Mucosa of descending colon (tissue), 3 donors: Measurements from ENCODE around the gene CCSER1. TPM values are rescaled to one million over a fixed set of nuclear protein-coding genes. Genes with fewer than 3 reads are reported as not detected.

Experiments used
- ATAC-seq: fragments of 200-7000 bp; cut with Tn5 transposase; one replicate; pipeline ENCODE4 v1.9.1; 2020; ENCODE audit warnings: mild to moderate bottlenecking, moderate library complexity
- DNase-seq, 3 donors: peaks; one replicate each; pipeline ENCODE4 v3.0.0-alpha.2; 2020
- H3K36me3 ChIP-seq: fragments of 200-600 bp; one replicate; pipeline ENCODE4 v1.8.0; 2021; ENCODE audit warnings: low read depth, mild to moderate bottlenecking
- H3K4me1 ChIP-seq: fragments of 200-600 bp; one replicate; pipeline ENCODE4 v1.8.0; 2021; ENCODE audit warnings: low read depth, mild to moderate bottlenecking
- H3K4me3 ChIP-seq: fragments of 200-600 bp; one replicate; pipeline ENCODE4 v1.8.0; 2021; ENCODE audit warnings: mild to moderate bottlenecking
- H3K9me3 ChIP-seq: fragments of 200-600 bp; one replicate; pipeline ENCODE4 v1.8.0; 2021; ENCODE audit warnings: mild to moderate bottlenecking
- CTCF ChIP-seq: fragments of 200-600 bp; IDR thresholded peaks from one replicate; pipeline ENCODE4 v1.8.0; 2022; ENCODE audit warnings: antibody characterized with exemption, mild to moderate bottlenecking
- intact Hi-C, 2 donors: fragments of 100-400 bp; cut with DNase I in 1 of 2; cut with micrococcal nuclease in 1 of 2; formaldehyde crosslinking; loops; one replicate each; pipeline versions ENCODE4 v1.11.0 to v1.11.1; 2022; cut with DNase I, micrococcal nuclease
- total RNA-seq, 3 donors: library from RNA; stranded (reverse); fragmentation: NEBNext Ultra II Directional in 2 of 3; extraction: Animal tissue kit (Norgen Biotek cat#: 25700) in 2 of 3; gene quantifications; one replicate each; pipeline versions ENCODE4 v1.2.1 to v1.2.4, GENCODE V29; 2021 to 2023
- donor health status: DM: no; HTN: no; CAD: no; lungs with moderate emphysema.
- donor health status: DM: no; HTN: no; CAD: no.
- donor health status: DM: no; HTN: yes; CAD: no.

The CCSER1 gene
- total RNA-seq, 3 donors from 2014 or later, result 11.1 to 32.4 (median 13.3) TPM

- H3K4me3 ChIP-seq, result no peak overlapping the region
- no peaks in the 10 kb centered on the region for H3K4me1 ChIP-seq
- ATAC-seq, result no peak
- DNase-seq, result no peak
- TF ChIP-seq CTCF, result no peak
- intact Hi-C loops, result no loop called here
- H3K9me3 ChIP-seq, result no peaks in the 10 kb centered on the region
- H3K36me3 ChIP-seq, result no peaks in the 10 kb centered on the region
Measured at GRCh38 chr4:90240333-90240732, 113.1 kb downstream of the CCSER1 start.

- Histone ChIP-seq H3K4me3 (no peak overlapping the region), H3K36me3 (no peaks in the 10 kb centered on the region), H3K4me1 (no peaks in the 10 kb centered on the region), H3K9me3 (no peaks in the 10 kb centered on the region)
- TF ChIP-seq CTCF, result no peak
- ATAC-seq, result no peak
- intact Hi-C loops, result no loop called here
- DNase-seq, result no peak
Measured at GRCh38 chr4:90241008-90241407, 113.8 kb downstream of the CCSER1 start.

- ATAC-seq (no peak), DNase-seq (no peak)
- Histone ChIP-seq H3K4me3 (no peak overlapping the region), H3K4me1 (no peaks in the 10 kb centered on the region), H3K9me3 (no peaks in the 10 kb centered on the region), H3K36me3 (no peaks in the 10 kb centered on the region)
- intact Hi-C loops, result no loop called here
- no peak for TF ChIP-seq CTCF
Measured at GRCh38 chr4:90245837-90246236, 118.6 kb downstream of the CCSER1 start.

GRCh38 chr4:90246816-90247215 lies 119.6 kb downstream of the CCSER1 start:
- DNase-seq (no peak), ATAC-seq (no peak)
- no peak overlapping the region for H3K4me3 ChIP-seq
- TF ChIP-seq CTCF, result no peak
- intact Hi-C loops, result no loop called here
- no peaks in the 10 kb centered on the region for H3K4me1 ChIP-seq
- no peaks in the 10 kb centered on the region for H3K36me3 ChIP-seq
- H3K9me3 ChIP-seq, result no peaks in the 10 kb centered on the region

GRCh38 chr4:90254357-90254756 lies 127.2 kb downstream of the CCSER1 start:
- Histone ChIP-seq H3K4me3 (no peak overlapping the region), H3K4me1 (no peaks in the 10 kb centered on the region), H3K36me3 (no peaks in the 10 kb centered on the region), H3K9me3 (no peaks in the 10 kb centered on the region)
- intact Hi-C loops, result no loop called here
- ATAC-seq, result no peak
- DNase-seq, result no peak
- no peak for TF ChIP-seq CTCF

GRCh38 chr4:90274175-90274574 lies 147.0 kb downstream of the CCSER1 start:
- H3K4me1 ChIP-seq, result no peaks in the 10 kb centered on the region
- H3K9me3 ChIP-seq, result no peaks in the 10 kb centered on the region
- H3K36me3 ChIP-seq, result no peaks in the 10 kb centered on the region
- intact Hi-C loops, result no loop called here
- no peak for TF ChIP-seq CTCF
- no peak for DNase-seq
- no peak overlapping the region for H3K4me3 ChIP-seq
- no peak for ATAC-seq
